Skin epidermis (tissue), 12 donors: ENCODE results near the gene MARVELD1.

Experiments used
- H3K27ac ChIP-seq, 21 experiments: fragments of 200-600 bp; sonication (generic) in 11 of 21; one replicate each; pipeline ENCODE4 v1.5.0; 2020; ENCODE audit warnings: mild to moderate bottlenecking in 3 of 21, inconsistent platforms in 2 of 21, moderate library complexity in 2 of 21
- H3K4me3 ChIP-seq, 7 experiments: fragments of 200-600 bp; sonication (generic) in 2 of 7; one replicate each; pipeline ENCODE4 v1.5.0; 2020; ENCODE audit warnings: inconsistent platforms in 2 of 7, mild to moderate bottlenecking in 2 of 7, moderate library complexity in 1 of 7

Gene MARVELD1

GRCh38 chr10:97713339-97713825 is at the start of gene MARVELD1:
Gene MARVELD1, plus strand, starts transcription at chr10:97713730. Its CDS starts 147 bp downstream, at chr10:97713877.
- Histone ChIP-seq H3K27ac (peak within 1 kb of the TSS; percentile 67 to 97 (median 93)), H3K4me3 (peak within 1 kb of the TSS; percentile 47 to 79 (median 56))

DNA sequence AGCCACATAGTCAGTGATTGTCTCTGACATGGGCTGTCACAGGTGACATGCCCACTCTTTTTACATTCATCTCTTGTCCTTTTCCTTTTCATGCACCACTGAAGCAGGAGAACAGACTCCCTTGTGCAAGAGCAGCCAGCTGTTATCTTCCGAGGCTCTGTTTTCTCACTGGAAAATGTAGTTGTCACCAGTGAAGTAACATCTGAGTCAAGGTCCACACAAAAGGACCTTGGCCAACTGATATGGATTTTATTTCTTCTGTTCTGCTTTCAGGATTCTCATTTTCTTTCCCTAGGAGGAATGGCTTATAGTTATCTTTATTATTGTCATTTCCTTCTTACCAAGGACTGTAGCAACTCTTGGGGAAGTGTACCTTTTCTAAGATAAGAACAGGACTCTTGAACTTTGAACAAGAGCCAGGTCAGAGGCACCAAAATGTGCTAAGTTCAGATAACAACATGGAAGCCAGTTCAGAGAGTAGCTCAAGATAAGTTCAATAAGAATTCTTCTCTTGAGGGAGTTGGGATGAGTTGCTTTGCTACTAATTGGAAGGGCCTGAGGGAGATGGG is 49.2 kb upstream of the MARVELD1 start:
- Histone ChIP-seq H3K4me3 (no peak overlapping the region), H3K27ac (no peak overlapping the region)

DNA sequence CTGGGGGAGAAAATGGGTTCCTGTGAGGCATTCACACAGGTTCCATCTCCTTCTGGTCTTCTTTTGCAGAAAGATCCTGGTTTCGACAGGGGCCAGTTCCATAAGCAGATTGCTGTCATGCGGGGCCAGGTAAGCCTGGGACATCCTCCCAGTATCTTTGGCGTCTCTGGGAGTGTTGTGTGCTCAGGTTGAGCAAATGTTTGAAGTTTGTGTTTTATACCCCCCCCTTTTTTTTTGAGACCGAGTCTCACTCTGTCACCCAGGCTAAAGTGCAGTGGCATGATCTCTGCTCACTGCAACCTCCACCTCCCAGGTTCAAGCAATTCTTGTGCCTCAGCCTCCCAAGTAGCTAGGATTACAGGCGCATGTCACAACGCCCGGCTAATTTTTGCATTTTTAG is 46.5 kb upstream of the MARVELD1 start:
- Histone ChIP-seq H3K27ac (no peak overlapping the region), H3K4me3 (no peak overlapping the region)

- Histone ChIP-seq H3K4me3 (no peak overlapping the region), H3K27ac (no peak overlapping the region)
Measured at GRCh38 chr10:97667463-97667862, 46.1 kb upstream of the MARVELD1 start.

- Histone ChIP-seq H3K27ac (no peak overlapping the region), H3K4me3 (no peak overlapping the region)
Measured at GRCh38 chr10:97669571-97669970, 44.0 kb upstream of the MARVELD1 start.

DNA sequence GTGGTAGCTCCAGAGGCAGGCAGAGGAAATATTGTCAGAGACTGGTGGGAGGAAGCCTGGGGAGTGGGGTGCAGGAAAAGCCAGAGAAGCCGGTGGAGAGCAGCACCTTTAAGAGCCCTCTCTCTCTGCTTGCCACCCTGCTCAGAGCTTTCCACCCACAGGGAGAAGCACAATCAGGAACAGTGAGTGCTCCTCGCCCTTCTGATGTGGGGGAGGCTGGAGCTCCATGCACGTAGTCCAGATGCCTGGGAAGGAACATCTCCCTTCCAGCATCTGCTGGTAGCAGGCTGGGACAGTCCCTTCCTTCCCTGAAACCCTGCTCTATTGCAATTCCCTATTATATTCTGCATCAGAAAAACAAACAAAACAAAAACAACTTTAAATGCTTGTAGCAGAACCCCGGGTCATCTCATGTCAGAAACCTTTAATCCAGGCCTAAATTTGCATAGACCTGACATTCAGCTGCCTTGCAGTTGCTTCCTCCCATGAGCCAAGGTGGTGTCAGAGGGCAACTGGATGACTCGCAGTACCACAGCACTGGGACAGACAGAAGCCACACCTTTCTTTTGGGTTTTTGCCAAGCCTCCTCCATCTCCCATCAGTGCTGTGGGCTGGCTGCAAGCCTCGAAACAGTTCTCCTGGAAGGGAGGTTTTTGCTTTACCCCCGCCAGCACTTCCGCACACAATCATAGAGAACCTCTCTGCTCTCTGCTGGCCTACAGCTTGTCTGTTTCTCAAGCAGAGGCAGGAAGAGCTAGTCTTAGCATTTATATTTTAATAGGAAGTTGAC is 39.6 kb upstream of the MARVELD1 start:
- no peak overlapping the region for H3K4me3 ChIP-seq
- H3K27ac ChIP-seq = no peak overlapping the region

DNA sequence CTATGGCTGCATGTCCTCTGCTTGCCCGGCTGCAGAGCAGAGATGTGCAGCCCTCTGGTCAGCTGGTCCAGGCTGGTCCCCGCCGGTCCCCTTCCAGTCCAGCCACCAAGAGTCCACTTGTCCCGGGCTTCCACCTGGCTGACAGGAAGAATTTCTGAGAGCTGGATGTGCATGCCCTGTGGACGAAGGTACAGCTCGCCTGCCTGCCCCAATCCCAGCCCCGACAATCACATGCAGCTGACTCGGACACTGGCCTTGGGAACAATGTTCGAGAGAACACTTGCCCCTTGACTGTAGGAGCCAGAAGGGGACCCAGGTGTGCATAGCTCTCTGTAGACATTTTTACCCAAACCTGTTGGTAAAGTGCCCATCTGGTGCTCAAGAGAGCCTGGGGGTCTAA is 38.3 kb upstream of the MARVELD1 start:
- Histone ChIP-seq H3K27ac (no peak overlapping the region), H3K4me3 (no peak overlapping the region)

DNA sequence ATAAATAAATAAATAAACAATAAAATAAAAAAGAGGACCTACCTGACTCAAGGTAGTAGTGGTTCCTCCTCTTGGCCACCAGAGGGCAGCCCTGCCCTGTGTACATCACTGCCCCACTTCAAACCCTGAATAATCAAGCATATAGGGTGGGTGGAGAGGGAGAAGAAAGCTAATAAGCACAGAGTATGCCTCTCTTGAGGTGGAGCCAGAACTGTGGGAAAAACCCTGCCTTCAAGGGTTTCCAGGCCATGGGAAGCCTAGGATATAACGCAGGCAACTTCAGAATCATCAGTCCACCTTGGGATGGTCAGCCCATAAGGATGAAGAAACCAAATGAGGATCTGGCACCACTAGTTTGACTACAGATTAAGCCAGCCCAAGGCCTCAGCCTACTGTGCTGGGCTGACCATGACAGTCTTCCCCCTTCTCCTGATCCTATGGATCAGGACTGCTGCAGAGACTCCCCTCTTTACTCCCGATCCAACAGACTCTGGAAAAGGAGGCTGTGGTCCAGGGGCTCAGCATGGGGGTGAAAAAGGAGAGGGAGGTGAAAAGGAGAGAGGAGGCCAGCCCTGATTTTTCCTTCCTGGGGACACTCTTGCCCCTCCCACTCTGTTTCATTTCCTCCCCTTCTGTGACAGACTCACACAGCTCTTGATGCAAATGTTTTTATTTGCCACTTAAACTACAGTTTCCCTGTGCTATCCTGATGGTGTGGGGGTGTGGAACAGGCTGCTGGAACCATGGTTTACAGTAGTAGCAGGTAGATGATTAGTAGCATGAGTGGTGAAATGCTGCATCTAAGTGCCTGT is 36.6 kb upstream of the MARVELD1 start:
- Histone ChIP-seq H3K27ac (peak overlapping the region in 4 of 21 experiments; percentile 14 to 28 (median 20)), H3K4me3 (no peak overlapping the region)

- peak overlapping the region in 1 of 21 experiments; percentile 0 for H3K27ac ChIP-seq
- no peak overlapping the region for H3K4me3 ChIP-seq
Measured at GRCh38 chr10:97679594-97679993, 33.9 kb upstream of the MARVELD1 start.

DNA sequence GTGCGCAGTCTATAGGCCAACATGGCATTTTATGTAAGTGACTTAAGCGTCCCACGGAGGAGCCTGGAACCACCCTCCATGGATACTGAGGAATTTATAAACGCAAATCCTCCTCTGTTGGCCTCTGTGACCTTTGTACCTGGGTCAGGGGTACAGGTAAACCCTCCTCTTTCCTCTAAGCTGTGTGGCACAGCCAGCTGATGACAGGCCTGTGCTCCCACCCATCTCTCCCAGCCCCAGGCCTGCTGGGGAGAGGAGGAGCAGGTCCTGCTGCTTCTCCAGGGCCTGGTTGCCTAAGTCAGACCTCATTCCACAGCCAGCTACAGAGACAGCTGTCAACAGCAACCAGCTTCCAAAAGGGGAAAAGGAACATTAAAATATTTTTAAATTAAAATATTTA is 31.5 kb upstream of the MARVELD1 start:
- Histone ChIP-seq H3K27ac (peak overlapping the region in 5 of 21 experiments; percentile 7 to 83 (median 57)), H3K4me3 (no peak overlapping the region)

DNA sequence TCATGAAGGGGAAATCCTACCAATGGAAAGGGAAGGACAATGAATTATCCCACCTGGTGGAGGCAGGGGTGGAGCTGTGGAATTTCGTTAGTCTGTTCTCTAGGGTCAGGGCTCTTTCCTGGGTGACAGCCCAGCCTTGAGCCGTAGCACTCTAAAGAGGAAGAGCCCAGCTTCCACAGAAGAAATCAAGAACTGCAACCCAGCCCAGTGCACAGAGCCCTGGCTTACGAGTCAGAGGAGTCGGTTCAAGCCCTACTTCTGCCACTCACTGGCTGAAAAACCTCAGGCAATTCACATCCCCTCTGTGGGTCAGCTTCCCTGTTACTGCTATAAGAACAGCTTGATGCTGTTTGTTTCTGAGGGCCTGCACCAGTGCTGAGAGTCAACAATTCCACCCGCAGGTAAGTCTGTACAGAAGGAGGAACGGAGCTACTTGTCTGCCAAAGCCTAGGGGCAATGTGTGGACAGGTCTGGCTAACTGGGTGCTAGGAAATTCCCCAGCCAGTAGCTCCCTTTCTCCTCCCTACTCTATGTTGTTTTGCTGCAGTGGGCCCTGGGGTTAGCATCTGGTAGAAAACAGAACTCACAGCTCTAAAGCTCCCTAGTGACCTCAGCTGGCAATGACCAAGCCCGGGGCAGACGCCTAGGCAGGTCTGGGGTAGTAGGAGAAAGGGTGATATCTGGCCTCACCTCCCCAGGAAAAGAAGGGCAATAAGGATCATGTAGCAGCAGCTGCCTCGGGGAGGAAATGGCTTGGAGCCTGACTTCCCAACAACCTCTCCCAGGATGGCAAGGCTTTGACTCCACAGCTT is 29.8 kb upstream of the MARVELD1 start:
- H3K4me3 ChIP-seq = peak overlapping the region in 5 of 7 experiments; percentile 9 to 82 (median 12)
- H3K27ac ChIP-seq = peak overlapping the region in 20 of 21 experiments; percentile 40 to 97 (median 68)

DNA sequence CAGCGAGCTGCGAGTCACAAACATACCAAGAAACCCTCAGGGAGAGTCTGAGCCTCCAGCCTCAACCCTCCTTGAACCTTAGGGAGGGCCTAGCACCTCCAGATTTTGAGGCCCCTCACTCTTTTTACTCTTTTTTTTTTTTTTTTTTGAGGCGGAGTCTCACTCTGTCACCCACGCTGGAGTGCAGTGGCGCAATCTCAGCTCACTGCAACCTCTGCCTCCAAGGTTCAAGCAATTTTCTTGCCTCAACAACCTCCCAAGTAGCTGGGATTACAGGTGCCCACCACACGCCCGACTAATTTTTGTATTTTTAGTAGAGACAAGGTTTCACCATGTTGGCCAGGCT is 29.2 kb upstream of the MARVELD1 start:
- Histone ChIP-seq H3K4me3 (peak overlapping the region; percentile 11 to 82 (median 59)), H3K27ac (peak overlapping the region in 20 of 21 experiments; percentile 40 to 97 (median 68))

- Histone ChIP-seq H3K4me3 (peak overlapping the region; percentile 46 to 82 (median 67)), H3K27ac (peak overlapping the region in 16 of 21 experiments; percentile 2 to 97 (median 84))
Measured at GRCh38 chr10:97684866-97685394, 28.6 kb upstream of the MARVELD1 start.

- peak overlapping the region; percentile 46 to 82 (median 67) for H3K4me3 ChIP-seq
- H3K27ac ChIP-seq = peak overlapping the region in 17 of 21 experiments; percentile 2 to 97 (median 84)
Measured at GRCh38 chr10:97685395-97685958, 28.1 kb upstream of the MARVELD1 start.

GRCh38 chr10:97686301-97686961 is 27.1 kb upstream of the MARVELD1 start:
- peak overlapping the region in 20 of 21 experiments; percentile 68 to 97 (median 84) for H3K27ac ChIP-seq

DNA sequence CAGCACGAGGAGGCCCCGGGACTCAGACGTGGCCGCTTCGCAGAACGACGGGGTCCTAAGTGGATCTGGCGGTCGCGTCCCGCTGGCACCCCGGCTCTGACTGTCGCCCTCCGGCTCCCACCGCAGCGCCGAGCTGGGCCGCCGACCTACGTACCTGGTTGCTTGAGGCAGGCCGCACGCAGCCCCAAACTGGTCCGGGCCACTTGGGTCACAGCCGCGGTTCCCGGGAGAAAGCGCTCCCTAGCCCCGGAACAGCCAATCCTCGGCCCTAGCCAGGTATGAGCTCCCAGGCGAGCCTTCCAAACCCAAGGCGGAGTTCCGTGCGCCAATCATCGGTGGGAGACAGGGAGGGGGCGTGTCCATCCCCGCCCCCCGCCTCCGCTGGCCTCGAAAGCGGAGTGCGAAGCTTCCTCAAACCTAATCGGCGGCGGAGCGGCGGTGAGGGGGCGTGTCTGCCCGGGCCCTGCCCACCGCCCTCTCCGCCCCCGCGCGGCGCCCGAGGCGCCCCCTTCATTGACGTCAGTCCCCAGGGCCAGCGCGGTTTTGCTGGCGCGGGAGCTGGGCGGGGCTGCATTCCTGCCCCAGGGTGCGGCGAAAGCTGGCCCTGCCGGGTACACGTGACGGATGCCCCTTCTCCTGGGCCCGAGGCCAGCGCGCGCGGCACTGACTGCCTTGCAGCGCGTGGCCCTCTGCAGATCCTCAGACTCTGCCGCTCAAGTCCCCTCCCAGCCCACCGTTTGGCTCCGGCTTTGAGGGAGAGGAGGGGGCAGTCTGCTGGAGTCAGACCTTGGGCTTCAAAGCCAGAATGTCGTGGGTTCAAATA is 26.4 kb upstream of the MARVELD1 start, which contains the start of gene AVPI1:
Gene AVPI1 (minus strand): TSS at position 280 of the 823 bp plus-strand sequence. CDS start 7,336 bp downstream, outside the sequence.
- peak within 1 kb of the TSS in 20 of 21 experiments; percentile 70 to 97 (median 84) for H3K27ac ChIP-seq

More at GRCh38 chr10:97686301-97686961, 27.1 kb upstream of the MARVELD1 start:
- H3K4me3 ChIP-seq = peak overlapping the region; percentile 46 to 82 (median 67)

More for the DNA sequence above, 26.4 kb upstream of the MARVELD1 start, which contains the start of gene AVPI1:
- H3K4me3 ChIP-seq = peak within 1 kb of the TSS; percentile 46 to 82 (median 67)
